GM20000 (cell line): Measurements from ENCODE around the gene CFL1.

Experiments used
- DNase-seq: peaks from one replicate; pipeline ENCODE4 v3.0.0; 2012; ENCODE audit warnings: low spot score
- CTCF ChIP-seq: IDR thresholded peaks from 2 replicates; pipeline ENCODE4 v1.5.1; 2012; ENCODE audit warnings: mild to moderate bottlenecking, control low read depth; ENCODE audit errors: extremely low read depth, missing control alignments

CFL1 gene

GRCh38 chr11:65882120-65883057 lies 24.4 kb upstream of the CFL1 start:
- DNase-seq = no peak
- no peak for TF ChIP-seq CTCF

- no peak for TF ChIP-seq CTCF
- DNase-seq = no peak
Observed at GRCh38 chr11:65880844-65881421, 23.0 kb upstream of the CFL1 start.

- no peak for TF ChIP-seq CTCF
- no peak for DNase-seq
Observed at GRCh38 chr11:65880027-65880426, 22.0 kb upstream of the CFL1 start.

DNA sequence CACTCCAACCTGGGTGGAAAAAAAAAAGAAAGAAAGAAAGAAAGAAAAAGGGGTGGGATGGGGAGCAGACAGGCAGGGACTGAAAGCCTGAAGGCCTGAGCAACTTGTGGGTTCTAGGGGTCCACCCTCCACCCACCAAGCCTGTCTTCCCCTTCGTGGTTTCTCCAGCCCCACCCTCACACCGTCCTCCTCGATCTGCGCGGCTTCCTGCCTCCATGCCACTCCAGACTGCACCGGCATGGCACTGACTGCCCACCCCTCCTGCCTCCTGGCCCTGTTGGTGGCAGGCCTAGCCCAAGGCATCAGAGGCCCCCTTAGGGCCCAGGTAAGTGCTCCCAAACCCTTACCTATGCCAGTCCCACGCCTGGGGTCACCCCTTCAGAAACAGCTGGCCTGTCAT lies 21.6 kb upstream of the CFL1 start, which contains the start of gene CTSW:
Gene CTSW (plus strand): TSS at position 221 of the 400 bp plus-strand sequence. CDS start 18 bp downstream, at position 239.
- no peak for TF ChIP-seq CTCF
- DNase-seq = no peak

GRCh38 chr11:65873318-65874156 lies 15.6 kb upstream of the CFL1 start:
- no peak for TF ChIP-seq CTCF
- peak; percentile 97 for DNase-seq

GRCh38 chr11:65872586-65873317 lies 14.8 kb upstream of the CFL1 start, which contains the start of gene EFEMP2:
TSS of gene EFEMP2 (minus strand) at chr11:65872800. CDS start at chr11:65872354, 446 bp downstream.
- no peak for DNase-seq
- no peak for TF ChIP-seq CTCF
